ENCODE results near the gene ATP13A3. TPM values are rescaled to one million over a fixed set of nuclear protein-coding genes. Genes with fewer than 3 reads are reported as not detected.

The ATP13A3 gene
- total RNA-seq, 1 donor from 2014 or later: 95.8 TPM

DNA sequence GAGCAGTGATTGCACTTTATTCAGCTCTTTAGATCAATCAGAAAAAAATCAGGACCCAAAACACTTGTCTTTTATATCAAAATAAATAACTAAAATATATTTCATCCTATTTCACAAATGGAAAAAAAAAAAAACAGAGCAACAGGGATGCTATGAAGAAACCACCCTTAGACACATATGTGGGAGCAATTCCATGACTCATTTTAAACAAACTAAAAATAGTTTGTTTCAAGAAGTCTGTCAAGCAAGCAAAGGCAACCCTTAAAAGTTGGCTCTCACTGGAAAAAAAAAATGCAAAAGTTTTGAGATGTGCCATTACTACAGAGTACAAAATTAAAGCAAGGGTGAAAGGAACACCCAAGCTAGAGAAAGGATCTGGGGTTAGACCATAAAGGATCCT lies 5.7 kb downstream of the ATP13A3 start:
- intact Hi-C loops (cut with micrococcal nuclease): loop anchor here (10.0 kb wide), 1 partner anchor 774 kb away; no protein-coding TSS in a partner anchor

GRCh38 chr3:194476784-194477183 lies 10.0 kb downstream of the ATP13A3 start:
- intact Hi-C loops (cut with micrococcal nuclease): loop anchor here (10.0 kb wide), 1 partner anchor 142 kb away; no protein-coding TSS in a partner anchor

GRCh38 chr3:194475978-194476377 lies 10.8 kb downstream of the ATP13A3 start:
- intact Hi-C loops (cut with micrococcal nuclease): loop anchor here (10.0 kb wide), 1 partner anchor 141 kb away; no protein-coding TSS in a partner anchor

DNA sequence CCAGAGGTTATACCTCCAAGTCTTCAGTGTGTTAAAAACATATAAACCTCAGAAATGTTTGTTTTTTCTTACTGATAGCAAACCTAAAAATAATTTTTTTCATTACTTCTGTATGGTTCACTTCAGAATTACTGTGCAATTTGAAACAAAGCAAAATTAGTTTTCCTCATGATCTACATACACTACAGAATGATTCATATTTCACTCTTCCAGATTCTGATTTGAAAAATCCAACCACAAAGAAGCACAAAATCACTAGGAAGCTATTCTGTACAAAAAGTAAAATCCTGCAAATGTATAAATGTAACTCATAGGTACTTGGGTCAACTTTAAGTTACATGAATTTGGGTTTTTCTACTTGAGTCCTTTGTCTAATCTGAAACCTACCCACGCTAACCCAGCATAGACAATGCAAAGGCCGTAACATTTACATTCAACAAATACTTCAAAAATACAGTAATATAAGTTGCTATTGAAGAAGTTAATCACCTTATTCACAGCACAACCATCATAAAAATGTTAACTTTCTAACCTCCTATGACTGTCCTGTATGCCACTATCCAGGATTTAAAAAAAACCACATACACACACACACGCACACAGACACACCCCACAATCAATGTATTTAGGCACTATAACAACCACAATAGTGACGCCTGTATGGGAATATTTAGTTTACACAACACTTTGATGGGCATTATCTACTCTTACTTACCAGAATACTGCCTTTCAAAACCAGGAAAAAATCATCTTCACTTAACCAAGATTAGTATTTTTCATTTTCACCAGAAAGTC lies 11.5 kb downstream of the ATP13A3 start:
- intact Hi-C loops (cut with micrococcal nuclease): loop anchor here (10.0 kb wide), 1 partner anchor 141 kb away; no protein-coding TSS in a partner anchor

GRCh38 chr3:194474675-194475074 lies 12.1 kb downstream of the ATP13A3 start:
- intact Hi-C loops (cut with micrococcal nuclease): loop anchor here (5.0 to 10.0 kb wide), 2 partner anchors 48 to 140 kb away; no protein-coding TSS in a partner anchor

- intact Hi-C loops (cut with micrococcal nuclease): loop anchor here (1.0 to 10.0 kb wide), 4 partner anchors 50 to 138 kb away; no protein-coding TSS in a partner anchor
These were observed 14.4 kb downstream of the ATP13A3 start for GRCh38 chr3:194472290-194472920.

- intact Hi-C loops (cut with micrococcal nuclease): loop anchor here (1.0 to 10.0 kb wide), 4 partner anchors 50 to 137 kb away; no protein-coding TSS in a partner anchor
These were observed 14.9 kb downstream of the ATP13A3 start for GRCh38 chr3:194471863-194472262.

DNA sequence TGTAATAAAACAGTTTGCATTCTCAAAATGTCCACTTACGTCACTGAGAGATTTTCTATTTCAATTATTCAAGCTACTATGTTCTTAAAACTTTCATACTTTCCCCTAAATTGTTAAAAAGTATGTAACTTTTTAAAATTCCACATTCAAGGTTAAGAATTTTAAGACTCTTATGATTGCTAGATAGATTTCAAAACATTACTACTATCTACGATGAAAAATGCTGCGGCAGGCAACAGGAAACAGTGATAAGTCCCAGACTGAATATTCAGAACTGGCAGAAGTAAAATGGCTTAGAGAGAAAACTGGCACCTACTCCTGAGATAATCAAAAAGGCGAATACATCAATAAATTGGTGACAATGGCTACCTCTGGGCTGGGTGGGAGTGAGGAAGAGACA lies 16.2 kb downstream of the ATP13A3 start:
- intact Hi-C loops (cut with micrococcal nuclease): loop anchor here (5.0 to 10.0 kb wide), 2 partner anchors 52 to 136 kb away; no protein-coding TSS in a partner anchor

GRCh38 chr3:194469977-194470376 lies 16.8 kb downstream of the ATP13A3 start:
- intact Hi-C loops (cut with micrococcal nuclease): loop anchor here (5.0 to 10.0 kb wide), 2 partner anchors 52 to 135 kb away; no protein-coding TSS in a partner anchor

- intact Hi-C loops (cut with micrococcal nuclease): no loop called here
These were observed 18.7 kb downstream of the ATP13A3 start for GRCh38 chr3:194468086-194468485.

GRCh38 chr3:194466761-194467356 lies 19.9 kb downstream of the ATP13A3 start:
- intact Hi-C loops (cut with micrococcal nuclease): no loop called here

GRCh38 chr3:194465920-194466570 lies 20.8 kb downstream of the ATP13A3 start:
- intact Hi-C loops (cut with micrococcal nuclease): no loop called here

DNA sequence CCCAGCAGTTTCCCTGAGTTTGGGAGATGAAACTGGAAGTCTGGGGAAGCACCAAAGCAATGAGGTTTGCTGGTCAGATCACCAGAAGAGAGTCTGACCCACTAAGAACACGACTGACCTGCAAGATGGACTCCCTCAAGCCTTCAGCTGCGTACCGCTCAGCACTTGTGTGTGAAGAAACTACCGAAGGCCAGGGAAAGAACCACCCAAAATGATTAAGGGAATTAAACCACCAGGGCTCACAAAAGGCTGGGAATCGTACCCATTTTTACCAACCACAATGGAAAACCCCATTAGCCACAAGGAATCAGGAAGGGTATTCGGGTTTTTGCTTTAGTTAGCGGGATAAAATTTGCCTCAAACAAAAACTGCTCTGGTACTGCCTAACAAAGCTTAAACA lies 21.6 kb downstream of the ATP13A3 start:
- intact Hi-C loops (cut with micrococcal nuclease): no loop called here

DNA sequence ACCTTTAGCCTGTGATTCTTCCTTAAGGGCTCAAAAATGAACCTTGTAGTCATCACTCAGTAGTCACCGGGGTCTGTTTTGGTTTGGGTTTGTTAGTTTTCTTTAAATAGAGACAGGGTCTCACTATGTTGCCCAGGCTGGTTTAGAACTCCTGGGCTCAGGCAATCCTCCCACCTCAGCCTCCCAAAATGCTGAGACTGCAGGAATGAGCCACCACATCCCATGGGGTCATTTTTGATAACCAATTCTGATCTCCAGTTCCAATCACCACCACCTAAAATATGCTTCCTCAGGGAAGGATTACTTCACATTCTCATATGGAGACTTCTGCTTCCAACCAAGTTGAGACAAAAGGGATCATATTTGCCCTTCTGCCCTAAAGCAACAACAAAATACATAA lies 22.1 kb downstream of the ATP13A3 start:
- intact Hi-C loops (cut with micrococcal nuclease): no loop called here

- intact Hi-C loops (cut with micrococcal nuclease): no loop called here
These were observed 23.9 kb downstream of the ATP13A3 start for GRCh38 chr3:194462936-194463335.

GRCh38 chr3:194460566-194460965 lies 26.2 kb downstream of the ATP13A3 start:
- intact Hi-C loops (cut with micrococcal nuclease): no loop called here

DNA sequence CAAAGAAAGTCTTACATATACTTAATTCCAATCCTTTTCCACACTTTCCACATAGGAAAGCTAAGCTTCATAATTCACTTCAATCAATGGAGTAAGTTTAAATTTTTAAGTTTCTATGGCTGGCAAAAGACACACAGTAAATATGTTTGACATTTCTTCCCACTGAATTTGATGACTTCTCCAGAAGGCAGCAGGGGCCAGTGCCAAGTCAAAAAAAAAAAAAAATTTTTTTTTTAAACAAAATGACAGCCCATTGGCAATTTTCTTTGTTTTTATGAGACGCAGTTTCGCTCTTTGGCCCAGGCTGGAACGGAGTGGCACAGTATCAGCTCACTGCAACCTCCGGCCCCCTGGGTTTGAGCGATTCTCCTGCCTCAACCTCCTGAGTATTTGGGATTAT lies 28.7 kb downstream of the ATP13A3 start:
- intact Hi-C loops (cut with micrococcal nuclease): no loop called here

- intact Hi-C loops (cut with micrococcal nuclease): no loop called here
These were observed 31.3 kb downstream of the ATP13A3 start for GRCh38 chr3:194455481-194455880.

GRCh38 chr3:194450341-194450740 lies 36.5 kb downstream of the ATP13A3 start:
- intact Hi-C loops (cut with micrococcal nuclease): no loop called here

DNA sequence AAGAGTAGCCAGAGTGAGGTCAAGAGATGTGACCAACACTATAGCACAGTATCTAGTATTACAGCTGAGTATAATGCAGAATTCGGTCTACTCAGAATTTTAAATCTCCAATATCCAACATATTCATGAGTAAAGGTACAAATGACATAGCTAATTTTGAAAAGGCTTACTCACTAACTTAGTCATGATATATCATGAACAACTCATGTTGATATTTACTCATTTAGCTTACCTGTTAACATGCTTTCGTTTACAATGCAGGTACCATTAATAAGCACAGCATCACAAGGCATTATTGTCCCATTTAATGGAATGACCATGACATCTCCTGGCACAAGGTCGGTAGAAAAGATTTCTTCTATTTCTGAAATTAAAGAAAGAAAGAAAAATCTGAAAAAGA lies 36.9 kb downstream of the ATP13A3 start:
- intact Hi-C loops (cut with micrococcal nuclease): no loop called here

- intact Hi-C loops (cut with micrococcal nuclease): no loop called here
These were observed 39.1 kb downstream of the ATP13A3 start for GRCh38 chr3:194447657-194448056.
